ENCODE measurements around the gene PEDS1. TPM values are rescaled to one million over a fixed set of nuclear protein-coding genes. Genes with fewer than 3 reads are reported as not detected.

The PEDS1 gene
- total and polyA plus RNA-seq, 2 of the 13 experiments (the other 11 are each of a cell fraction or from before 2014, with no cell fraction given): 30.5 to 93.9 TPM

GRCh38 chr20:50115591-50116367 is 37.7 kb downstream of the PEDS1 start (continued):
- TF ChIP-seq E2F1 (CRISPR knock-in tag; IDR thresholded peaks at IDR 0.05) (peak; percentile 89), TOE1 (CRISPR knock-in tag; IDR thresholded peaks at IDR 0.05) (peak; percentile 90), CEBPG (CRISPR knock-in tag; IDR thresholded peaks at IDR 0.05) (peak; percentile 30; the same call in 1 of the 2 replicates), ZNF33B (CRISPR knock-in tag; IDR thresholded peaks at IDR 0.05) (0 out of 2 replicates have a peak, but pooled peaks have one; percentile 17), ZNF780A (CRISPR knock-in tag; IDR thresholded peaks at IDR 0.05) (no peak), HINFP (CRISPR knock-in tag; IDR thresholded peaks at IDR 0.05; ENCODE audit: low read depth) (peak; percentile 67; the same call in 1 of the 2 replicates), ZNF891 (CRISPR knock-in tag; IDR thresholded peaks at IDR 0.05) (peak; percentile 56; the same call in 1 of the 2 replicates), ARID2 (CRISPR knock-in tag; IDR thresholded peaks at IDR 0.05; ENCODE audit: borderline replicate concordance) (0 out of 2 replicates have a peak, but pooled peaks have one; percentile 49), ZNF180 (CRISPR knock-in tag; IDR thresholded peaks at IDR 0.05; ENCODE audit: borderline replicate concordance, low read depth) (0 out of 2 replicates have a peak, but pooled peaks have one; percentile 29), SP1 (IDR thresholded peaks at IDR 0.05) (no peak), SP1 (CRISPR knock-in tag; IDR thresholded peaks at IDR 0.05) (peak; percentile 76), MBD4 (IDR thresholded peaks at IDR 0.05; ENCODE audit: borderline replicate concordance, low read length) (no peak), ZFY (CRISPR knock-in tag; IDR thresholded peaks at IDR 0.05) (peak; percentile 54; the same call in 1 of the 2 replicates), ETV6 (CRISPR knock-in tag; conservative IDR thresholded peaks at IDR 0.05) (0 out of 2 replicates have a peak, but pooled peaks have one; percentile 37), ARNT2 (CRISPR knock-in tag; IDR thresholded peaks at IDR 0.05; ENCODE audit: low read depth) (peak; percentile 53; the same call in 1 of the 2 replicates), KDM3A (CRISPR knock-in tag; IDR thresholded peaks at IDR 0.05; ENCODE audit: low read depth) (peak; percentile 41; the same call in 1 of the 2 replicates), GATAD2A (CRISPR knock-in tag; IDR thresholded peaks at IDR 0.05) (0 out of 2 replicates have a peak, but pooled peaks have one; percentile 47), FOXP1 (IDR thresholded peaks at IDR 0.05) (no peak), FOXP1 (CRISPR knock-in tag; IDR thresholded peaks at IDR 0.05) (peak; percentile 30; the same call in 1 of the 2 replicates), REPIN1 (CRISPR knock-in tag; IDR thresholded peaks at IDR 0.05; ENCODE audit: borderline replicate concordance, low read depth) (peak; percentile 70; the same call in 1 of the 2 replicates), GATAD1 (CRISPR knock-in tag; IDR thresholded peaks at IDR 0.05) (peak; percentile 93), ZNF3 (CRISPR knock-in tag; IDR thresholded peaks at IDR 0.05) (0 out of 2 replicates have a peak, but pooled peaks have one; percentile 35), ZNF235 (CRISPR knock-in tag; IDR thresholded peaks at IDR 0.05; ENCODE audit: borderline replicate concordance) (no peak), SNRNP70 (IDR thresholded peaks at IDR 0.05; ENCODE audit: low read depth, low read length) (no peak), ESRRA (CRISPR knock-in tag; IDR thresholded peaks at IDR 0.05; ENCODE audit: low read depth) (no peak; the same call in 1 of the 2 replicates), RFXAP (CRISPR knock-in tag; IDR thresholded peaks at IDR 0.05; ENCODE audit: borderline replicate concordance) (no peak; the same call in 1 of the 2 replicates), NFYB (CRISPR knock-in tag; IDR thresholded peaks at IDR 0.05) (peak; percentile 70), ZNF749 (CRISPR knock-in tag; IDR thresholded peaks at IDR 0.05; ENCODE audit: borderline replicate concordance) (peak; percentile 33; the same call in 1 of the 2 replicates)
- TF ChIP-seq, protein P1, sequence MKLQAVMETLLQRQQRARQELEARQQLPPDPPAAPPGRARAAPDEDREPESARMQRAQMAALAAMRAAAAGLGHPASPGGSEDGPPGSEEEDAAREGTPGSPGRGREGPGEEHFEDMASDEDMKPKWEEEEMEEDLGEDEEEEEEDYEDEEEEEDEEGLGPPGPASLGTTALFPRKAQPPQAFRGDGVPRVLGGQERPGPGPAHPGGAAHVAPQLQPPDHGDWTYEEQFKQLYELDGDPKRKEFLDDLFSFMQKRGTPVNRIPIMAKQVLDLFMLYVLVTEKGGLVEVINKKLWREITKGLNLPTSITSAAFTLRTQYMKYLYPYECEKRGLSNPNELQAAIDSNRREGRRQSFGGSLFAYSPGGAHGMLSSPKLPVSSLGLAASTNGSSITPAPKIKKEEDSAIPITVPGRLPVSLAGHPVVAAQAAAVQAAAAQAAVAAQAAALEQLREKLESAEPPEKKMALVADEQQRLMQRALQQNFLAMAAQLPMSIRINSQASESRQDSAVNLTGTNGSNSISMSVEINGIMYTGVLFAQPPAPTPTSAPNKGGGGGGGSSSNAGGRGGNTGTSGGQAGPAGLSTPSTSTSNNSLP (IDR thresholded peaks at IDR 0.05; ENCODE audit: low read depth, low read length): peak; percentile 76

Measured in HepG2 (cell line).